ENCODE data around the gene PRKN. TPM values are rescaled to one million over a fixed set of nuclear protein-coding genes. Genes with fewer than 3 reads are reported as not detected.

Gene PRKN
- total and polyA plus RNA-seq, 2 donors (not counting 3 experiments of a cell fraction or from before 2014, with no cell fraction given) = 0.06 TPM; not detected in 1

DNA sequence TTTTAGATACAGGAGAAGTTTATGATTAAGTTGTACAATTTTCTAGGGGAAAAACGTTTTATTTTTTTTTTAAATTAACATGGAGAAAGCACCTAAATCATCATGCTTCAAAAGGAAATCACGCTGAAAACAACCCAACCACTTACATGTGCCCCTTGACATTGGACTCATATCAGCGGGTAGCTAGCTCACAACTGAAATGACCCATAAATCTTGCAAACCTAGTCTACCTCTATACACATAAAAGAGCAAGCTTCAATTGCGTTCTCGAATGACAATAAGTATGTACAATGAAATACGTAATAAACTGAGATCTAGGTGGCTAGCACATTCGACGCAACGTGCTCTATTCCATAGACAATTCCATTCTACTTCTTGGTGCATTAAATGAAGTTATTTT lies 730.8 kb downstream of the PRKN start:
- no peaks in the 10 kb centered on the region for H3K36me3 ChIP-seq (ENCODE audit: control insufficient read depth in 2 of 2, extremely low read depth in 1 of 2, insufficient read depth in 2 of 2, low read length in 2 of 2)
- no peaks in the 10 kb centered on the region for H3K27me3 ChIP-seq (ENCODE audit: control insufficient read depth in 2 of 2, insufficient read depth in 2 of 2, low read length in 2 of 2)
- CTCF ChIA-PET = no interaction called here
- no peak for DNase-seq (ENCODE audit: low read depth, low spot score)
- no peaks in the 10 kb centered on the region for H3K79me2 ChIP-seq (ENCODE audit: control insufficient read depth, insufficient read depth, low read length)
- no peak for FAIRE-seq
- no peak overlapping the region for H3K4me2 ChIP-seq (ENCODE audit: insufficient read depth, low read length)
- POLR2A ChIA-PET = no interaction called here
- intact Hi-C loops (cut with micrococcal nuclease) = no loop called here
- H3K4me1 ChIP-seq (ENCODE audit: control insufficient read depth, extremely low read depth, insufficient read depth, low read length) = no peaks in the 10 kb centered on the region
- TF ChIP-seq, protein P1, sequence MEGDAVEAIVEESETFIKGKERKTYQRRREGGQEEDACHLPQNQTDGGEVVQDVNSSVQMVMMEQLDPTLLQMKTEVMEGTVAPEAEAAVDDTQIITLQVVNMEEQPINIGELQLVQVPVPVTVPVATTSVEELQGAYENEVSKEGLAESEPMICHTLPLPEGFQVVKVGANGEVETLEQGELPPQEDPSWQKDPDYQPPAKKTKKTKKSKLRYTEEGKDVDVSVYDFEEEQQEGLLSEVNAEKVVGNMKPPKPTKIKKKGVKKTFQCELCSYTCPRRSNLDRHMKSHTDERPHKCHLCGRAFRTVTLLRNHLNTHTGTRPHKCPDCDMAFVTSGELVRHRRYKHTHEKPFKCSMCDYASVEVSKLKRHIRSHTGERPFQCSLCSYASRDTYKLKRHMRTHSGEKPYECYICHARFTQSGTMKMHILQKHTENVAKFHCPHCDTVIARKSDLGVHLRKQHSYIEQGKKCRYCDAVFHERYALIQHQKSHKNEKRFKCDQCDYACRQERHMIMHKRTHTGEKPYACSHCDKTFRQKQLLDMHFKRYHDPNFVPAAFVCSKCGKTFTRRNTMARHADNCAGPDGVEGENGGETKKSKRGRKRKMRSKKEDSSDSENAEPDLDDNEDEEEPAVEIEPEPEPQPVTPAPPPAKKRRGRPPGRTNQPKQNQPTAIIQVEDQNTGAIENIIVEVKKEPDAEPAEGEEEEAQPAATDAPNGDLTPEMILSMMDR (IDR thresholded peaks at IDR 0.05; ENCODE audit: extremely low read depth in 1 of 2, insufficient read depth in 1 of 2, low read depth in 1 of 2, low read length in 2 of 2) = no peak
- TF ChIP-seq EZH2 (IDR thresholded peaks at IDR 0.05; ENCODE audit: borderline replicate concordance, low read depth, low read length, severe bottlenecking) (no peak), POLR2A (IDR thresholded peaks at IDR 0.05; ENCODE audit: low read depth, low read length) (no peak), GATA2 (IDR thresholded peaks at IDR 0.05; ENCODE audit: insufficient read depth, insufficient read length, low read depth, low read length) (no peak), FOS (IDR thresholded peaks at IDR 0.05; ENCODE audit: borderline replicate concordance, insufficient read depth, low read length) (no peak), JUN (IDR thresholded peaks at IDR 0.05; ENCODE audit: borderline replicate concordance, insufficient read depth, insufficient read length, low read depth) (no peak), POLR2AphosphoS5 (IDR thresholded peaks at IDR 0.05; ENCODE audit: insufficient read depth, low read depth, low read length) (no peak), MYC (IDR thresholded peaks at IDR 0.05; ENCODE audit: low read depth, low read length) (no peak)
- TF ChIP-seq, protein P2, sequence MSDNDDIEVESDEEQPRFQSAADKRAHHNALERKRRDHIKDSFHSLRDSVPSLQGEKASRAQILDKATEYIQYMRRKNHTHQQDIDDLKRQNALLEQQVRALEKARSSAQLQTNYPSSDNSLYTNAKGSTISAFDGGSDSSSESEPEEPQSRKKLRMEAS (IDR thresholded peaks at IDR 0.05; ENCODE audit: insufficient read depth, insufficient read length) = no peak
- no peaks in the 10 kb centered on the region for H3K9me3 ChIP-seq (replicated peaks; ENCODE audit: control insufficient read depth, insufficient read depth, low read length)
- H3K9me1 ChIP-seq (replicated peaks; ENCODE audit: control insufficient read depth, extremely low read depth, insufficient read depth, low read length) = no peaks in the 10 kb centered on the region
- H3K9ac ChIP-seq (replicated peaks; ENCODE audit: extremely low read depth, insufficient read depth, low read length) = no peak overlapping the region
- dilution Hi-C loops (cut with MboI; ENCODE audit: extremely low pct_ligation_motif_present, low sequenced_read_pairs) = no loop called here
- H2AFZ ChIP-seq (ENCODE audit: low read depth, low read length) = no peak overlapping the region
- H3K27ac ChIP-seq (ENCODE audit: insufficient read depth, low read depth, low read length) = no peak overlapping the region
- H3K4me3 ChIP-seq (replicated peaks in 1 of 3; ENCODE audit: insufficient read depth in 1 of 3, low read depth in 1 of 3, low read length in 3 of 3) = no peak overlapping the region
- no TSS peak for BruUV-seq (replicated peaks)
- no peaks in the 10 kb centered on the region for H4K20me1 ChIP-seq (replicated peaks; ENCODE audit: control insufficient read depth, extremely low read depth, insufficient read depth, low read length)

All from endothelial cell of umbilical vein (primary cell).